D721Med (cell line): ENCODE data around the gene UTS2.

Experiments
- DNase-seq: peaks from one replicate; pipeline ENCODE4 v3.0.0; 2011; ENCODE audit warnings: low spot score; ENCODE audit not compliant: insufficient read length
- FAIRE-seq: peaks from 2 replicates; lab custom pipeline; 2011; peaks lifted over from hg19 to GRCh38; lab: Jason Lieb, UNC
- TF ChIP-seq, protein P1 (sequence below): IDR thresholded peaks from 2 replicates; pipeline ENCODE4 v1.5.1; 2012; ENCODE audit warnings: mild to moderate bottlenecking, control low read depth; ENCODE audit not compliant: insufficient read depth; ENCODE audit errors: missing control alignments

The UTS2 gene

DNA sequence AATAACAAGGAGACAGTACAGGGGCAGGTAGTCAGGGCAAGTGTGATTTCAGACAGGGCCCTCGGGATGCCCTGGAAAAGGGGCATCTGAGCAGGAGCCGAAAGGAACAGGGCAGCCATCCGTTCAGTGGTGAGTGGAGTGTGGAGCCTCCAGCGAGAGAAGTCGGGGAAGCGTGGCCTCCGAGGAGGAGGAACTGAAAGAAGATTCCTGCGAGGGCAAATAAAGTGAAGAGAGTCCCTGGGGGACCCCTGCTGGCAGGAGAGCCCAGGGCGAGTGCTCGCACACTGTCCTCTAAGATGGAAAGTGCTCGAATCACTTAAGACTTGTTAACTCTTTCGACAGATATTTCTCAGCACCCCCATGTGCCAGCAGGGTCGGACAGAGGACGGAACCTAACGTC is 3.5 kb upstream of the UTS2 start:
- FAIRE-seq (no peak), DNase-seq (no peak)
- TF ChIP-seq, protein P1, sequence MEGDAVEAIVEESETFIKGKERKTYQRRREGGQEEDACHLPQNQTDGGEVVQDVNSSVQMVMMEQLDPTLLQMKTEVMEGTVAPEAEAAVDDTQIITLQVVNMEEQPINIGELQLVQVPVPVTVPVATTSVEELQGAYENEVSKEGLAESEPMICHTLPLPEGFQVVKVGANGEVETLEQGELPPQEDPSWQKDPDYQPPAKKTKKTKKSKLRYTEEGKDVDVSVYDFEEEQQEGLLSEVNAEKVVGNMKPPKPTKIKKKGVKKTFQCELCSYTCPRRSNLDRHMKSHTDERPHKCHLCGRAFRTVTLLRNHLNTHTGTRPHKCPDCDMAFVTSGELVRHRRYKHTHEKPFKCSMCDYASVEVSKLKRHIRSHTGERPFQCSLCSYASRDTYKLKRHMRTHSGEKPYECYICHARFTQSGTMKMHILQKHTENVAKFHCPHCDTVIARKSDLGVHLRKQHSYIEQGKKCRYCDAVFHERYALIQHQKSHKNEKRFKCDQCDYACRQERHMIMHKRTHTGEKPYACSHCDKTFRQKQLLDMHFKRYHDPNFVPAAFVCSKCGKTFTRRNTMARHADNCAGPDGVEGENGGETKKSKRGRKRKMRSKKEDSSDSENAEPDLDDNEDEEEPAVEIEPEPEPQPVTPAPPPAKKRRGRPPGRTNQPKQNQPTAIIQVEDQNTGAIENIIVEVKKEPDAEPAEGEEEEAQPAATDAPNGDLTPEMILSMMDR: no peak

DNA sequence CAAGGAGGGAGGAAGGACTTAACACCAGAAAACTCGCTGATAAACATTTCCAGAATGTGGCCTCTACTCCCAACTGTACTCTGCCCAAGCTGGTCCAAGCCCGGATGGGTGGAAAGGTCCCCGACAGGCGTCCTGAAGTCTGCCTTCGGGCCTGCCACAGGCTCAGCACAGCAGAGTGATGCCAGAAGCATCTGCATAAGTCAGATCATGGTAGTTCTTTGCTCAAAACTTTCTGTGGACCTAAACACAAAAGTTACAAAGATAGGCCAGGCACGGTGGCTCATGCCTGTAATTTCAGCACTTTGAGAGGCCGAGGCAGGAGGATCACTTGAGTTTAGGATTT is 790 bp upstream of the UTS2 start:
- no peak for DNase-seq
- TF ChIP-seq, protein P1: no peak
- no peak for FAIRE-seq

DNA sequence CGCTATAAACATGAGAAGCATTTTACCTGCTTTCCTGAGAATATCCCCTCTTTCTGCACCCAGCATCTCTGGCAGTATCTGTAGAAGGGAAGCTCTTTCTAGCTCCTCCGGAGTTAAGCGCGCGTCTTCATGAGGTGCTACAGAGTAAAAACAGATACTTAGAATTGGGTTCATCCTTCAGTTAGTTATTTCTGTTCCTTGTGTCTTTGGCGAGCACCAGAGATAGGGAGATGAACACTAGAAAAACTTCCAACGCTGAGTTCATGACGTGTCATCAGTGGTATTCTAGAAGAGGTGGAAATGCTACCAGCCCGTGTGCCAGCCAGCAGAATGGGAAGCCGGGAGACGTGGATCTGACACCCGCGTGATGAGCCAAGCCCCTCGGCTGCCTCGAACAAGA is 2.1 kb downstream of the UTS2 start:
- TF ChIP-seq, protein P1: no peak
- DNase-seq: no peak
- no peak for FAIRE-seq

DNA sequence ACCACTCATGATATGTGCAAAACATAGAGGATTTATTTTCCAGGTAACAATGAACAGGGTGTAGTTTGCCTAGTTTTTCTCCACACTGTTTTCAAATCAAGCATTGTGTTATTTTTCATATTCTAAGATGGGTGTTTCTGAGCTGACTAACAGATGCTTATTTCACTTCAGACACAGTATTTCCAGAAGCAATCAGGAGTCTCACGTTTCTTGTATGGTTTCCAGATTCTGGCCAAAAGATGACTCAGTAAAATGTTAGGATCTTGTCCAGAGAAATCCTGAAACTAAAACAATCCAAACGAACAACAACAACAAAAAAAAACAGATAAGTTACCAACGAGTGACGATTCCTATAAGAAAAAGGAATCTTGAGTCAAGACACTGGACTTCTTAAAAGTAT is 5.3 kb downstream of the UTS2 start:
- TF ChIP-seq, protein P1: no peak
- DNase-seq: no peak
- no peak for FAIRE-seq

DNA sequence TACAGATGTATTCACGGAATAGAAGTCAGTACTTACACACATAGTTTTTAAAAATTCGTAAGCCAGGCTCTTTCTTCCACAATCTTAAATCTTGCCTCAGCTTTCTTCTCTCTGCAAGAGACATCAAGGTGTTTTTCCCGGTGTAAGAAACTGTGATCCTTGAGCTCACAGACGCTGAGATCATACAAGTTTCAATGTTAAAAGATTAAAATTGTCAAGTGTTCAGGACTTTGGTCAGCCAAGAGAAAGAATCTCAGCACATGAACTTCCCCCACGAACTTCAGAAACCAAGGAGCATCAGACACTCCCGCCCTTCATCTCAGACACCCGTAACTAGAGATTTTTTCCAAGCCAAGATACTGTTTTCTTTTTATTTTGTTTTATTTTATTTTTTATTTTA is 6.2 kb downstream of the UTS2 start:
- DNase-seq (no peak), FAIRE-seq (no peak)
- TF ChIP-seq, protein P1: no peak

DNA sequence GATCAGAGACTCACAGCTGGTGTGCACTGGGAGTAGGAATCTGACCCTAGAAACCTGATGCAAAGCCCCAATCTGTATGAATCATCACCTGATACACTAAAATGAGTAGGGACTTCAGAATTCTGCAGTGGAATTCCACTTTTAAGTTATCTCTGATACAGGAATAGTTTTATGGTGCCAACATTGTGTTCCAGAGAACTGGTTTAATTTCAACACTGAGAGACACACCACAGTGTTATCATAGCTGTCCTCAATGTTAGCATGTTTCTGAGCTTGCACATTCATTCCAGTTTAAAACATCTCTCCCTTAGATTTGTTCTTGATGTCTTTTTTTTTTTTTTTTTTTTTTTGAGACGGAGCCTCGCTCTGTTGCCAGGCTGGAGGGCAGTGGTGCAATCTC is 7.1 kb downstream of the UTS2 start:
- no peak for FAIRE-seq
- DNase-seq: no peak
- TF ChIP-seq, protein P1: no peak

DNA sequence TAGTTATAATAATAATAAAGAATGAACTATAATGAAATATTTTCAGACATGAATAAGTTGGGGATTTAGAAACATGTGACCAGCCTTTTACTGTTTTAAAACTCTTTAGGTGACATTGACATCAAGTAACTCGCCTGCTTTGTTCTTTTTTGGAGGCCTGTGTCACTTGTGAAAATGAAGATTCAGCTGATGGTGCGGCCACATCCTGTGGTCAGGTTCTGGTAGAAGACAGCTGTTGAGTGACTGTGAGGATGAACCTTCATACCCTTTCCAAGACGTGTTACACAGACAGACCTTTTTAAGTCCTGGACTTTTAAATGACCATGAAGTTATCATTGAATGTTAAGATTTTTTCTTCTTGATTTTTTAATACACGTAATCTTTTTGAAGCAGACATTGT is 10.3 kb downstream of the UTS2 start:
- TF ChIP-seq, protein P1: no peak
- DNase-seq: no peak
- FAIRE-seq: no peak
